Measurements from ENCODE around the gene ZXDA. TPM values are rescaled to one million over a fixed set of nuclear protein-coding genes. Genes with fewer than 3 reads are reported as not detected.

Gene ZXDA
- total RNA-seq, 1 experiment from 2014 or later, result 1.9 TPM

Other genes with a start within 250 kb of the ZXDA start
- not detected in 2 replicates for gene NLRP2B, start 230.2 kb downstream of the ZXDA start, total RNA-seq (2014; rRNA removed; shearing (Covaris generic))